Adrenal gland (tissue), 12 donors: Measurements from ENCODE around the gene KCNMB4. TPM values are rescaled to one million over a fixed set of nuclear protein-coding genes. Genes with fewer than 3 reads are reported as not detected.

Experiments
- DNase-seq, 7 donors: peaks; one replicate each; pipeline ENCODE4 v3.0.0-alpha.2; 2019 to 2020
- H3K27ac ChIP-seq, 5 donors: fragments of 200-600 bp; sonication (generic) in 4 of 5; 1 replicate in 3 of 5; 2 replicates in 2 of 5; pipeline versions ENCODE4 v1.5.1 to v1.8.0; 2016 to 2020; ENCODE audit warnings: mild to moderate bottlenecking in 1 of 5
- H3K27me3 ChIP-seq: fragments of 200-600 bp; 2 replicates; pipeline ENCODE4 v1.8.0; 2021
- H3K36me3 ChIP-seq, 2 donors: fragments of 200-600 bp; replicated peaks in 1 of 2; 1 replicate in 1 of 2; 2 replicates in 1 of 2; pipeline versions ENCODE4 v1.5.1 to v1.8.0; 2018 to 2022
- H3K4me1 ChIP-seq, 2 donors: fragments of 200-600 bp; replicated peaks in 1 of 2; 1 replicate in 1 of 2; 2 replicates in 1 of 2; pipeline versions ENCODE4 v1.5.1 to v1.8.0; 2018 to 2021
- H3K4me3 ChIP-seq, 4 donors: fragments of 200-600 bp; sonication (generic) in 3 of 4; one replicate each; pipeline ENCODE4 v1.5.1; 2016 to 2018
- H3K9me3 ChIP-seq, 3 donors: fragments of 200-600 bp; sonication (generic) in 1 of 3; replicated peaks in 1 of 3; 1 replicate in 2 of 3; 2 replicates in 1 of 3; pipeline versions ENCODE4 v1.5.1 to v1.8.0; 2016 to 2021
- POLR2A ChIP-seq, 2 donors: fragments of 450-650 bp; IDR thresholded peaks; one replicate each; pipeline ENCODE4 v1.6.1; 2017; ENCODE audit warnings: antibody characterized with exemption in 2 of 2, mild to moderate bottlenecking in 2 of 2, moderate library complexity in 1 of 2
- WGBS, 4 donors: extraction: QIAGEN DNeasy Blood & Tissue Kit in 2 of 4; methylation state at CpG; one replicate each; pipeline versions ENCODE4 v1.1.5 to v1.1.7; 2013 to 2017; 5-methylcytosine and 5-hydroxymethylcytosine counted together
- intact Hi-C, 2 donors: fragments of 100-400 bp; cut with DNase I; formaldehyde crosslinking; loops; one replicate each; pipeline versions ENCODE4 v1.14.1 to v1.15.0; 2022 to 2023
- polyA plus RNA-seq, 3 donors: library from polyadenylated mRNA; stranded (reverse); fragments of 200-250 nt in 2 of 3; fragments of 350-450 nt in 1 of 3; fragmentation: Illumina TruSeq in 1 of 3; extraction: RNeasy Lipid Tissue Mini Kit (QIAGEN cat#74804) in 1 of 3; gene quantifications; one replicate each; pipeline ENCODE4 v1.2.3, GENCODE V29; 2013 to 2014
- total RNA-seq, 9 donors: library from RNA; depleted of rRNA in 4 of 9; stranded (reverse); fragments of >200 nt in 4 of 9; fragments of 120-200 nt in 1 of 9; fragmentation: NEBNext Ultra II Directional in 1 of 9; extraction: Animal tissue kit (Norgen Biotek cat#: 25700) in 1 of 9; gene quantifications; one replicate each; pipeline versions ENCODE4 v1.1.0 to v1.2.4, GENCODE V29; 2013 to 2023
- TF ChIP-seq, protein P1 (sequence below), 6 experiments: fragments of 450-650 bp in 4 of 6; fragments of 200-600 bp in 2 of 6; sonication (generic) in 1 of 6; IDR thresholded peaks; 1 replicate in 5 of 6; 2 replicates in 1 of 6; pipeline versions ENCODE4 v1.5.1 to v1.8.0; 2016 to 2021; ENCODE audit warnings: antibody characterized with exemption in 6 of 6, mild to moderate bottlenecking in 2 of 6, moderate library complexity in 1 of 6
- donor health status: healthy with polysubstance abuse.
- donor health status: Bipolar disorder and iron deficiency.
- donor health status: DM: yes; HTN: yes; CAD: no.
- donor health status: DM: no; HTN: no; CAD: no.
- donor health status: DM: no; HTN: no; CAD: no.
- donor health status: DM: yes; HTN: yes; CAD: no.

The KCNMB4 gene
- total and polyA plus RNA-seq, 12 donors = 2.2 to 23.3 (median 8.8) TPM

DNA sequence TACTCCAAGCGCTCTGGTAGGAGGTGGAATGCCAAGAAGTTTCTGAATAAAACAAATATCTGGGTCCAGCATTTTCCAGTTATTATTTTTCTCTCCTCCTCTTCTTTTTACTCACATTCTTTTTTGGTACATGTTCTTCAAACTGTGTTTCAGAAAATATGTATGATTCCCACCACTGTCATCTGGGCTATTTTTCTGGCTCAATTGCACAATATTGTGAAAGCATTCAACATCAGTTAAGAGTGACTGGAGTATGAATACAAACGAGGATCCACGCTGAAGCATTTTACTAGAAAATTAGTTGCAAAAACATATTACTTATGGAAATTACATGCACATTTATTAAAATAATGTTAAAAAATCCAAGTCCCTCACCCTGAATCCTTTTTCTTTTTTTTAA is 61.5 kb downstream of the KCNMB4 start:
- intact Hi-C loops = no loop called here
- Histone ChIP-seq H3K27ac (no peak overlapping the region), H3K9me3 (no peaks in the 10 kb centered on the region), H3K27me3 (no peaks in the 10 kb centered on the region), H3K4me1 (no peaks in the 10 kb centered on the region), H3K4me3 (no peak overlapping the region), H3K36me3 (no peaks in the 10 kb centered on the region)
- 79 to 92% (median 87%) methylated on average over 3 of the region's 3 CpGs for WGBS, 4 donors
- no peak for TF ChIP-seq POLR2A (IDR thresholded peaks at IDR 0.05)
- TF ChIP-seq, protein P1, sequence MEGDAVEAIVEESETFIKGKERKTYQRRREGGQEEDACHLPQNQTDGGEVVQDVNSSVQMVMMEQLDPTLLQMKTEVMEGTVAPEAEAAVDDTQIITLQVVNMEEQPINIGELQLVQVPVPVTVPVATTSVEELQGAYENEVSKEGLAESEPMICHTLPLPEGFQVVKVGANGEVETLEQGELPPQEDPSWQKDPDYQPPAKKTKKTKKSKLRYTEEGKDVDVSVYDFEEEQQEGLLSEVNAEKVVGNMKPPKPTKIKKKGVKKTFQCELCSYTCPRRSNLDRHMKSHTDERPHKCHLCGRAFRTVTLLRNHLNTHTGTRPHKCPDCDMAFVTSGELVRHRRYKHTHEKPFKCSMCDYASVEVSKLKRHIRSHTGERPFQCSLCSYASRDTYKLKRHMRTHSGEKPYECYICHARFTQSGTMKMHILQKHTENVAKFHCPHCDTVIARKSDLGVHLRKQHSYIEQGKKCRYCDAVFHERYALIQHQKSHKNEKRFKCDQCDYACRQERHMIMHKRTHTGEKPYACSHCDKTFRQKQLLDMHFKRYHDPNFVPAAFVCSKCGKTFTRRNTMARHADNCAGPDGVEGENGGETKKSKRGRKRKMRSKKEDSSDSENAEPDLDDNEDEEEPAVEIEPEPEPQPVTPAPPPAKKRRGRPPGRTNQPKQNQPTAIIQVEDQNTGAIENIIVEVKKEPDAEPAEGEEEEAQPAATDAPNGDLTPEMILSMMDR (IDR thresholded peaks at IDR 0.05) = no peak
- DNase-seq = no peak

DNA sequence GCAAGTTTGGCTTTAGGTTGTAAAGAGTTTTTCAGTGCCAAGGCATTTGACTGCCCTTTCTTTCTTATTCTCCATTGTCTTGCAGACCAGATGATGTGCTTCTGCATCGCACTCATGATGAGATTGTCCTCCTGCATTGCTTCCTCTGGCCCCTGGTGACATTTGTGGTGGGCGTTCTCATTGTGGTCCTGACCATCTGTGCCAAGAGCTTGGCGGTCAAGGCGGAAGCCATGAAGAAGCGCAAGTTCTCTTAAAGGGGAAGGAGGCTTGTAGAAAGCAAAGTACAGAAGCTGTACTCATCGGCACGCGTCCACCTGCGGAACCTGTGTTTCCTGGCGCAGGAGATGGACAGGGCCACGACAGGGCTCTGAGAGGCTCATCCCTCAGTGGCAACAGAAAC is 64.3 kb downstream of the KCNMB4 start:
- Histone ChIP-seq H3K9me3 (no peaks in the 10 kb centered on the region), H3K27me3 (no peaks in the 10 kb centered on the region), H3K4me1 (no peaks in the 10 kb centered on the region), H3K27ac (no peak overlapping the region), H3K4me3 (no peak overlapping the region), H3K36me3 (no peaks in the 10 kb centered on the region)
- DNase-seq = no peak
- TF ChIP-seq, protein P1 (IDR thresholded peaks at IDR 0.05) = no peak
- no peak for TF ChIP-seq POLR2A (IDR thresholded peaks at IDR 0.05)
- intact Hi-C loops = no loop called here
- WGBS, 4 donors = 94 to 98% (median 96%) methylated on average over 11 of the region's 11 CpGs

DNA sequence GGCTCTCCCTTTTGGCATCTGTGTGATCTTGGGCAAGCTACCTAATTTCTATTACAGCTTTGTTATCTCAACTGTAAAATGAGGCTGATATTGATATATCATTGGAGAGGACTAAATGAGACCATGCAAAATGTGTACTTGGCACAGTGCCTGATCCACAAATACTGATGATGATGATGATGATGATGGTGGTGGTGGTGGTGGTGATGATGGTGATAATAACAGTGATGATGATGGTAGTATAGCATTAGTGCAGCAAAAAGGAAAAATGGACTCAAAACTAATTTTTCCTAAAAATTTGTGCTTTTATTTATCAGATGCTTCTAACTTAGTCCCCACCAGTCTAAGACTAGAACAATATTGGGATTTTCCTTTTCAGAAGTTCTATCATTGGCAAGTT is 70.7 kb downstream of the KCNMB4 start:
- H3K4me3 ChIP-seq = no peak overlapping the region
- H3K4me1 ChIP-seq = no peaks in the 10 kb centered on the region
- no peaks in the 10 kb centered on the region for H3K27me3 ChIP-seq
- TF ChIP-seq, protein P1 (IDR thresholded peaks at IDR 0.05) = no peak
- no peak for TF ChIP-seq POLR2A (IDR thresholded peaks at IDR 0.05)
- no peaks in the 10 kb centered on the region for H3K36me3 ChIP-seq
- H3K27ac ChIP-seq = no peak overlapping the region
- no peaks in the 10 kb centered on the region for H3K9me3 ChIP-seq
- intact Hi-C loops = no loop called here
- DNase-seq = no peak

DNA sequence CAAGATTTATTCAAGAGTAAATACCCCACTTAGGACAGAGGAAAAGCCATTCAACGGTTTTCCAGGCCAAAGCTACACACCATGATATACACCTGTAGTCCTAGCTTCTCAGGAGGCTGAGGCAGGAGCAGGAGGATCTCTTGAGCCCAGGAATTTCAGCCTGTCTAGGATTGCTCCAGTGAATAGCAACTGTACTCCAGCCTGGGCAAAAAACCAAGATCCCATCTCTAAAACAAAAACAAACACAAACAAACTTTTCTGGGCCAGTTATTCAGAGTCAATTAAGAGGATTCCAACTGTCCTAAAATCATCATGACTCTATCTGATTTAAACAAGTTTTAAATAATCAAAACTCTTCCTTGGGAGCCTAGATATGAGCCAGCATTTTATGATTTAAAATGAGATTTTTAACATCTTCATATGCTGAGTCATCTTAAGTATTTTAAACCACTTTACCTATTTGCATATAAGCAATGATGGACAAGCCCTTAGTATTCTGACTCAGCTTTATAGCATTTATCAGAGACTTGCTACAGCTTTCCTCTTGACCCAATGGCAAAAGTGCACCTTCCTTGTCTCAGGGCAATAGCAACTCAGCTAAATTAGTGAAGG is 77.1 kb downstream of the KCNMB4 start:
- H3K4me3 ChIP-seq = no peak overlapping the region
- no peaks in the 10 kb centered on the region for H3K36me3 ChIP-seq
- TF ChIP-seq, protein P1 (IDR thresholded peaks at IDR 0.05) = no peak
- TF ChIP-seq POLR2A (IDR thresholded peaks at IDR 0.05) = no peak
- no peaks in the 10 kb centered on the region for H3K9me3 ChIP-seq
- DNase-seq = no peak
- WGBS, 4 donors = 0 to 55% (median 3%) methylated on average over 1 of the region's 1 CpG
- intact Hi-C loops = no loop called here
- no peaks in the 10 kb centered on the region for H3K4me1 ChIP-seq
- no peak overlapping the region for H3K27ac ChIP-seq
- H3K27me3 ChIP-seq = no peaks in the 10 kb centered on the region
